ENCODE results near the gene SKI. TPM values are rescaled to one million over a fixed set of nuclear protein-coding genes. Genes with fewer than 3 reads are reported as not detected.

SKI gene
- total RNA-seq, 1 experiment from 2014 or later = 38.2 TPM

GRCh38 chr1:2316451-2316961, 88.4 kb downstream of the SKI start:
- intact Hi-C loops (cut with micrococcal nuclease; ENCODE audit: unreplicated experiment) = loop anchor here (10.0 kb wide), 2 partner anchors 62 to 92 kb away; partner anchors contain the start of gene SKI
- H3K4me1 Mint-ChIP-seq (ENCODE audit: low read depth, unreplicated experiment) = no peaks in the 10 kb centered on the region
- Histone ChIP-seq H3K36me3 (ENCODE audit: control insufficient read depth, insufficient read depth, low read length) (no peaks in the 10 kb centered on the region), H3K27me3 (replicated peaks; ENCODE audit: control insufficient read depth, insufficient read depth, low read length) (no peaks in the 10 kb centered on the region), H3K4me1 (peaks cover 16% of the 10 kb centered on the region; the same call in 1 of the 2 replicates), H3K9me3 (no peaks in the 10 kb centered on the region), H3K4me3 (ENCODE audit: low read depth, low read length) (no peak overlapping the region)
- ChIA-PET CTCF (no interaction called here), POLR2A (interaction anchor here (1.1 kb wide), 1 partner anchor 122 kb away, joined by 4 read pairs; the partner anchor contains the start of gene FAAP20)
- no TSS peak for BruUV-seq (replicated peaks)
- DNase-seq = no peak
- no peaks in the 10 kb centered on the region for H3K9me3 Mint-ChIP-seq (ENCODE audit: unreplicated experiment)
- no peaks in the 10 kb centered on the region for H3K27me3 Mint-ChIP-seq (ENCODE audit: insufficient read depth, unreplicated experiment)
- TF ChIP-seq, protein P1, sequence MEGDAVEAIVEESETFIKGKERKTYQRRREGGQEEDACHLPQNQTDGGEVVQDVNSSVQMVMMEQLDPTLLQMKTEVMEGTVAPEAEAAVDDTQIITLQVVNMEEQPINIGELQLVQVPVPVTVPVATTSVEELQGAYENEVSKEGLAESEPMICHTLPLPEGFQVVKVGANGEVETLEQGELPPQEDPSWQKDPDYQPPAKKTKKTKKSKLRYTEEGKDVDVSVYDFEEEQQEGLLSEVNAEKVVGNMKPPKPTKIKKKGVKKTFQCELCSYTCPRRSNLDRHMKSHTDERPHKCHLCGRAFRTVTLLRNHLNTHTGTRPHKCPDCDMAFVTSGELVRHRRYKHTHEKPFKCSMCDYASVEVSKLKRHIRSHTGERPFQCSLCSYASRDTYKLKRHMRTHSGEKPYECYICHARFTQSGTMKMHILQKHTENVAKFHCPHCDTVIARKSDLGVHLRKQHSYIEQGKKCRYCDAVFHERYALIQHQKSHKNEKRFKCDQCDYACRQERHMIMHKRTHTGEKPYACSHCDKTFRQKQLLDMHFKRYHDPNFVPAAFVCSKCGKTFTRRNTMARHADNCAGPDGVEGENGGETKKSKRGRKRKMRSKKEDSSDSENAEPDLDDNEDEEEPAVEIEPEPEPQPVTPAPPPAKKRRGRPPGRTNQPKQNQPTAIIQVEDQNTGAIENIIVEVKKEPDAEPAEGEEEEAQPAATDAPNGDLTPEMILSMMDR (IDR thresholded peaks at IDR 0.05; ENCODE audit: insufficient read depth in 1 of 2, low read depth in 1 of 2, low read length in 1 of 2, severe bottlenecking in 1 of 2, unreplicated experiment in 1 of 2) = no peak
- no peak overlapping the region for H3K4me3 Mint-ChIP-seq (ENCODE audit: unreplicated experiment)
- peaks cover 5% of the 10 kb centered on the region for H3K36me3 Mint-ChIP-seq (ENCODE audit: insufficient read depth, unreplicated experiment)
- peak overlapping the region; percentile 55 for H3K27ac Mint-ChIP-seq (ENCODE audit: unreplicated experiment)

GRCh38 chr1:2317230-2318065, 89.3 kb downstream of the SKI start:
- Histone ChIP-seq H3K36me3 (ENCODE audit: control insufficient read depth, insufficient read depth, low read length) (no peaks in the 10 kb centered on the region), H3K4me1 (peaks cover 7% of the 10 kb centered on the region; the same call in 1 of the 2 replicates), H3K9me3 (no peaks in the 10 kb centered on the region), H3K27me3 (replicated peaks; ENCODE audit: control insufficient read depth, insufficient read depth, low read length) (no peaks in the 10 kb centered on the region), H3K4me3 (ENCODE audit: low read depth, low read length) (no peak overlapping the region)
- Mint-ChIP-seq H3K36me3 (ENCODE audit: insufficient read depth, unreplicated experiment) (peaks cover 5% of the 10 kb centered on the region), H3K27me3 (ENCODE audit: insufficient read depth, unreplicated experiment) (no peaks in the 10 kb centered on the region), H3K9me3 (ENCODE audit: unreplicated experiment) (no peaks in the 10 kb centered on the region), H3K4me3 (ENCODE audit: unreplicated experiment) (no peak overlapping the region), H3K4me1 (ENCODE audit: low read depth, unreplicated experiment) (no peaks in the 10 kb centered on the region), H3K27ac (ENCODE audit: unreplicated experiment) (peak overlapping the region; percentile 55)
- TF ChIP-seq, protein P1 (IDR thresholded peaks at IDR 0.05; ENCODE audit: insufficient read depth in 1 of 2, low read depth in 1 of 2, low read length in 1 of 2, severe bottlenecking in 1 of 2, unreplicated experiment in 1 of 2) = no peak
- no peak for DNase-seq
- POLR2A ChIA-PET = no interaction called here
- CTCF ChIA-PET = interaction anchor here (0.5 kb wide), 1 partner anchor 118 kb away, joined by 7 read pairs; no protein-coding TSS in a partner anchor
- BruUV-seq (replicated peaks) = no TSS peak
- intact Hi-C loops (cut with micrococcal nuclease; ENCODE audit: unreplicated experiment) = loop anchor here (10.0 kb wide), 2 partner anchors 63 to 93 kb away; partner anchors contain the start of gene SKI

- Histone ChIP-seq H3K36me3 (ENCODE audit: control insufficient read depth, insufficient read depth, low read length) (no peaks in the 10 kb centered on the region), H3K4me1 (peaks cover 5% of the 10 kb centered on the region; the same call in 1 of the 2 replicates), H3K27me3 (replicated peaks; ENCODE audit: control insufficient read depth, insufficient read depth, low read length) (no peaks in the 10 kb centered on the region), H3K9me3 (no peaks in the 10 kb centered on the region), H3K4me3 (ENCODE audit: low read depth, low read length) (no peak overlapping the region)
- H3K27ac Mint-ChIP-seq (ENCODE audit: unreplicated experiment) = no peak overlapping the region
- no peak overlapping the region for H3K4me3 Mint-ChIP-seq (ENCODE audit: unreplicated experiment)
- intact Hi-C loops (cut with micrococcal nuclease; ENCODE audit: unreplicated experiment) = loop anchor here (10.0 kb wide), 2 partner anchors 64 to 94 kb away; partner anchors contain the start of gene SKI
- no peaks in the 10 kb centered on the region for H3K9me3 Mint-ChIP-seq (ENCODE audit: unreplicated experiment)
- no peaks in the 10 kb centered on the region for H3K27me3 Mint-ChIP-seq (ENCODE audit: insufficient read depth, unreplicated experiment)
- BruUV-seq (replicated peaks) = no TSS peak
- ChIA-PET POLR2A (no interaction called here), CTCF (no interaction called here)
- peaks cover 2% of the 10 kb centered on the region for H3K36me3 Mint-ChIP-seq (ENCODE audit: insufficient read depth, unreplicated experiment)
- no peaks in the 10 kb centered on the region for H3K4me1 Mint-ChIP-seq (ENCODE audit: low read depth, unreplicated experiment)
- no peak for DNase-seq
- TF ChIP-seq, protein P1 (IDR thresholded peaks at IDR 0.05; ENCODE audit: insufficient read depth in 1 of 2, low read depth in 1 of 2, low read length in 1 of 2, severe bottlenecking in 1 of 2, unreplicated experiment in 1 of 2) = no peak
Measured at GRCh38 chr1:2318314-2319278, 90.5 kb downstream of the SKI start.
